GM19452 (cell line): ENCODE data around the gene LPCAT2.
A peak's percentile ranks its signal among the peaks of the same experiment; 100 is the strongest.

ENCODE experiments used
- ATAC-seq: cut with Tn5 transposase; IDR thresholded peaks from one replicate; pipeline ENCODE4 v1.9.1; 2021; ENCODE audit not compliant: unreplicated experiment

The LPCAT2 gene, protein sequence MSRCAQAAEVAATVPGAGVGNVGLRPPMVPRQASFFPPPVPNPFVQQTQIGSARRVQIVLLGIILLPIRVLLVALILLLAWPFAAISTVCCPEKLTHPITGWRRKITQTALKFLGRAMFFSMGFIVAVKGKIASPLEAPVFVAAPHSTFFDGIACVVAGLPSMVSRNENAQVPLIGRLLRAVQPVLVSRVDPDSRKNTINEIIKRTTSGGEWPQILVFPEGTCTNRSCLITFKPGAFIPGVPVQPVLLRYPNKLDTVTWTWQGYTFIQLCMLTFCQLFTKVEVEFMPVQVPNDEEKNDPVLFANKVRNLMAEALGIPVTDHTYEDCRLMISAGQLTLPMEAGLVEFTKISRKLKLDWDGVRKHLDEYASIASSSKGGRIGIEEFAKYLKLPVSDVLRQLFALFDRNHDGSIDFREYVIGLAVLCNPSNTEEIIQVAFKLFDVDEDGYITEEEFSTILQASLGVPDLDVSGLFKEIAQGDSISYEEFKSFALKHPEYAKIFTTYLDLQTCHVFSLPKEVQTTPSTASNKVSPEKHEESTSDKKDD

GRCh38 chr16:55508941-55509931 lies at the start of gene LPCAT2:
Gene LPCAT2, plus strand, starts transcription at chr16:55509072. Its CDS starts 110 bp downstream, at chr16:55509182.
- ATAC-seq, result no peak

DNA sequence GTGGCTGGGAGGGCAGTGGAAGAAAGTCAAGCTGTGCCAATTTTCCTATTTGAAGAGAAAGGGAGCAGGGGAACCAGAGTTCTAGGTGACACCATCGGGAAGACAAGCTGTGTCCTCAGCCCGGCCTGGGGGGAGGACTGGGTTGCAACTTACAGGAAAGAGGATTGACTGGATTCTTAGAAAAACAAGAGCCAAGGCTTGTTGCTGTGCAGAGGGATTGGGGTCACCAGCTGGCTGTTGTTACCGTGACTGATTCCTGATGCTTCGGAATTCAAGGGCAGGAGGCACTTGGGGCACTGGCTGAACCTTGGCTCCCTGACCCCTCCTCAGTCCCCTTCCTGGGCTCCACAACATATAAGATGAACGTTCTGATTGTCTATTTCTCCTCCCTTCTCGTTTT lies 46.6 kb upstream of the LPCAT2 start:
- no peak for ATAC-seq

DNA sequence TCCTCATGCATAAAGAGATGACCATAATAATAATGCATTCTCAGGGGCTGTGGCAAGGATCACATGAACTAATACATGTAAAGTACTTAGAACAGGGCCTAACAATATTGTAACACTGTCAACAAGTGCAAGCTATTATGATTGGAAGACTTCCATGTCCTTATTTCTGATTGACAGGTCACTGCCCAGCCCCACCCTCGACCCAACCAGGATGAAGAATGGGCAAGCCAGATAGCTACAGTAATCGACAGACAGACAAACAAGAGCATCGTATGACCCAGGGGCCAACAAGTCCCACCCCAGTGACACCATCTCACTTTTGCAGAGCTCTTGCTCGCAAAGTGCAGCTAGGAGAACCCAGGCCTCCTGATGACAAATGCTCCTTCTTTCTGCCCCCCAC lies 44.5 kb upstream of the LPCAT2 start:
- ATAC-seq, result no peak

GRCh38 chr16:55465077-55465896 lies 43.6 kb upstream of the LPCAT2 start:
- ATAC-seq, result peak; percentile 92

DNA sequence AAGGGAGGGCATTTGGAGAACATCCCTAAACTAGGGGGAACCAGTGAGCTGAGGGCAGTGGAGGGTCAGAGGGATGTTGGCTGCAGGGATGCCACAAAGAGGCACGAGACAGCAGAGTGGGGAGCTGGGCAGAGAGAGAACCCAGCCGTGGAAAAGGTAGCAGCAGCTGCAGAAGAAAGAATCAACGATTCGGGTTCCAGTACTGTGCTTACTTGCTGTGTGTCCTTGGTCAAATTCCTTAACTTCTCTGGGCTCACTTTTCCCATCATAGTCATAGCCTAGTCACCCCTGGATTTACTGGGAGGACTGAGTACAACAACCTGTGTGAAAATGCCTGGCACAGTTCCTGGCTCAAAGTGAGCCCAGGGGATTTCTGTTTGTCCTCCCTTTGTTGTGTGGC lies 42.7 kb upstream of the LPCAT2 start:
- ATAC-seq, result no peak

- ATAC-seq, result no peak
These were observed 41.0 kb upstream of the LPCAT2 start for GRCh38 chr16:55467898-55468297.

DNA sequence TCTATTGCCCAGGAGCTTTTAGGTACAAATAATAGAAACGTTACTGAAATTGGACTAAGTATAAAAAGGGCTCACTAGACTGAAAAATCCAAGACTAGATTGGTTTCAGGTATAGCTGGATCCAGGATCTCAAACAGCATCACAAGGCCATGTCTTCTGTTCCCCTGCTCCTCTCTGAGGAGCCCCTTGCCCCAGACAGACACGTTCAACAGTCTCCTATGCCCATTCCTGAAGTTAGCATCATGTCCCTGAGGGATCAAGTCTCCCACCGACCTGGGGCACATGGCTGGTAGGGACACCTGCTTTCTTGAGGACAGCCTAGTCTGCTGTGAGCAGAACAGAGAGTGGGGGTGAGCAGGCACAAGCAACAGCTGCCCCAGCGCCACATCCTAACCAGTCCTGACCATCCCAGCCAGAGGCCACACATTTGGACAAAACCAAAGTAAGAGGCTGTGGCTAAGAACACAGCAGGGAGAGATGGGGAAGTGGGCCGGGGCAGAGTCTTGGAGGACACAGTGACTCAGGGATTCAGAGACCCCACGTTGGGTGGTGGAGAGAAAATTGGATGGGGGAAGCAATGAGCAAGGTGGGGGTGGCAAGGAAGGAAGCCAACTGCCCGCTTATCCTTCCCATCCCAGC lies 40.4 kb upstream of the LPCAT2 start:
- no peak for ATAC-seq

DNA sequence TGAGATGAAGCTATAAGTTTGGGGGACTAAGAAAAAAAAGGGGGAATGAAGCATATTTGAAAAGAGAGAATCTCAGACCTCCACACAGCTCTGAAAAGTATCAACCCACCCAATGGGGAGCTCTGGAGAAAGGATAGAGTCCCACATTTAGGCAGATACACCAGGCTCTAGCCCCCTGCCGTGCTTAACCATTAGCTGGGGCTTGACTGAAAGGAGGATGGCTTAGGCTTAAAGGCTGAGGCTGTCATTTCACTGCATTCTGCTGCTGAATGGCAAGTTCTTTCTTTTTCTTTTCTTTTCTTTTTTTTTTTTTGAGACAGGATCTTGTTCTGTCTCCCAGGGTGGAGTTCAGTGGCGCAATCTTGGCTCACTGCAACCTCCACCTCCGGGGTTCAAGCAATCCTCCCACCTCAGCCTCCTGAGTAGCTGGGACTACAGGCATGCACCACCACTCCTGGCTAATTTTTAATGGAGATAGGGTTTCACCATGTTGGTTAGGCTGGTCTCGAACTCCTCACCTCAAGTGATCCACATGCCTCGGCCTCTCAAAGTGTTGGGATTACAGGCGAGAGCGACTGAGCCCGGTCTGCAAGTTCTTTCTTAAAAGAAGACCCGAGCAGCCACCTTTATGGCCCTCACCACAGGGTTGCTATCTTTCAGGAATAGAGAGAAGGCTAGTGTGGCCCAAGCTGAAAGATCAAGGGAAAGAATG lies 38.9 kb upstream of the LPCAT2 start:
- no peak for ATAC-seq

- no peak for ATAC-seq
These were observed 38.1 kb upstream of the LPCAT2 start for GRCh38 chr16:55470533-55471371.

- peak; percentile 64 for ATAC-seq
These were observed 37.3 kb upstream of the LPCAT2 start for GRCh38 chr16:55471448-55472097.

GRCh38 chr16:55473587-55473986 lies 35.3 kb upstream of the LPCAT2 start:
- ATAC-seq, result no peak

DNA sequence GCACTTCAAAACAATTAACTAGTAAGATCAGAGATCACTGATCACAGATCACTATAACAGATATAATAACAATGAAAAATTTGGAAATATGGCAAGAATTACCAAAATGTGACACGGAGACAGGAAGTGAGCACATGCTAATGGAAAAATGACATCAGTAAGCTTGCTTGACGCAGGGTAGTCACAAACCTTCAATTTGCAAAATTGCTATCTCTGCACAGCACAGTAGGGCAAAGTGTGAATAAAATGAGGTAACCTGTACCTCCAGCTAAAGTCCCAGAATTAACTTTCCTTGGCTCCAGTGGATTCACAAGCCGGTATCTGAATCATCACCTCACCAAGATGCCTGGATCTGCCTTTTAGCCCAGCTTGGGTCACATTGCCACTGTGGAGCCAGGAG lies 34.1 kb upstream of the LPCAT2 start:
- no peak for ATAC-seq

DNA sequence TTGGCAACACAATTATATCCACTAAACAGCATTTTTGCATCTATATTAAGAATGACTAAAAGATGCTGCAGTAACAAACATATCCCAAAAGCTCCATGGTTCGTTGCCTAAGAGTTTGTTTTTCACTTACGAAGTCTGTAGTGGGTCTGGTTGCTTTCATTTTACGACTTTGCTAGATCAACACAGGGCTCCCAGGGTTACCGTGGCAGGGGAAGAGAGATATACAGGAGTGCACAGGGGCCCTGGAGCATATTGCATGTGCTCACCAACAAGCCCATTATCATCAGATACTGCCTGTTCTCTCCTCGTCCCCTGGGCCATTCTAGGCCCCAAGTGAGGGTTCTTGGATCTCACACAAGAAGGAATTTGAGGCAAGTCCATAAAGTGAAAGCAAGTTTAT lies 33.0 kb upstream of the LPCAT2 start:
- ATAC-seq, result no peak

GRCh38 chr16:55476625-55477533 lies 32.0 kb upstream of the LPCAT2 start:
- ATAC-seq, result no peak

- ATAC-seq, result no peak
These were observed 31.1 kb upstream of the LPCAT2 start for GRCh38 chr16:55477736-55478135.

DNA sequence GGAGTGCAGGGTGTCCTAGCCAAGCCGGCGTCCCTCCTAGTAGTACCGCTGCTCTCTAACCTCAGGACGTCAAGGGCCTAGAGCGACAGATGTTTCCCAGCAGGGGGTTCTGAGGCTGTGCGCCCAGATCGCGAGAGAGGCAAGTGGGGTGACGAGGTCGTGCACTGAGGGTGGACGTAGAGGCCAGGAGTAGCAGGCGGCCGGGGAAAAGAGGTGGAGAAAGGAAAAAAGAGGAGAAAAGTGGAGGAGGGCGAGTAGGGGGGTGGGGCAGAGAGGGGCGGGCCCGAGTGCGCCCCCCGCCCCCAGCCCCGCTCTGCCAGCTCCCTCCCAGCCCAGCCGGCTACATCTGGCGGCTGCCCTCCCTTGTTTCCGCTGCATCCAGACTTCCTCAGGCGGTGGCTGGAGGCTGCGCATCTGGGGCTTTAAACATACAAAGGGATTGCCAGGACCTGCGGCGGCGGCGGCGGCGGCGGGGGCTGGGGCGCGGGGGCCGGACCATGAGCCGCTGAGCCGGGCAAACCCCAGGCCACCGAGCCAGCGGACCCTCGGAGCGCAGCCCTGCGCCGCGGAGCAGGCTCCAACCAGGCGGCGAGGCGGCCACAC lies 29.9 kb upstream of the LPCAT2 start, which contains the start of gene MMP2:
MMP2 (plus strand) TSS at position 372 of the 603 bp plus-strand sequence. CDS start 282 bp downstream, outside the sequence.
- ATAC-seq, result no peak
